TTC549 (cell line): ENCODE measurements around the gene RBM15.

ENCODE experiments used
- FAIRE-seq: peaks from 2 replicates; lab custom pipeline; 2012; peaks lifted over from hg19 to GRCh38; lab: Jason Lieb, UNC

RBM15 gene

DNA sequence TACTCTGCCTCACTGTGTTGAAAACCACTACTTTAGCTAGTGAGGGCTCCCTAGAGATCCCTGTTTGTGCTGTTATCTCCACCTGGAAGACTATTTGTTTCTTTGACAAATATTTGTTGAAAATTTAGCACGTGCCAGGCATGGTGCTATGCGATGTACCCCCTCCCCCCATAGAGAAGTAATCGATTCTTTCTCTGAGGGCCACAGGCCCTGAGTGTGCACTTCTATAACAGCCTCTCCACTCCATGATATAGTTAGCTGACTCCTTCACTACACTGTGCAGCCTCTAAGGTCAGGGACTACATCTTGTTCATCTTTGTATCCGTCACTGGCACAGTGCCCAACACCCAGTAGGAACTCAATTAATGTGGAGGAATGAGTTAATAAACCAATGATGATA is 17.3 kb upstream of the RBM15 start:
- FAIRE-seq: no peak

DNA sequence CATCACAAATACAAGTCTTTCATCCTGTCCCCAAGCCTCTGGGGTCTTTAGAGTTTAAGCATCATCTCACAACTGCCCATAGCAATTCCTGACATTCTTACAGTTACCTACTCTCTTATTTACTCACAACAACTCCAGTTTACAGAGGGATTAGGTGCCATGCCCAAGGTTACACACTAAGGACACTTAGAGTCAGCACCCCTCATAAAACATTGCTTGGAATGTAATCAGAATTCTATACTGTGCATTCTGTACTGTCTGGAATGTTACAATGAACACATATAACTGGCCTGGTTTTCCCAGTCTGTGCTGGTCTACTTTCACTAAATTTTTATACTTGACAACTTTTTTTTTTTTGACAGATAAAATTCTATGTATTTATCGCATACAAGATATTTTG is 14.5 kb upstream of the RBM15 start:
- no peak for FAIRE-seq

DNA sequence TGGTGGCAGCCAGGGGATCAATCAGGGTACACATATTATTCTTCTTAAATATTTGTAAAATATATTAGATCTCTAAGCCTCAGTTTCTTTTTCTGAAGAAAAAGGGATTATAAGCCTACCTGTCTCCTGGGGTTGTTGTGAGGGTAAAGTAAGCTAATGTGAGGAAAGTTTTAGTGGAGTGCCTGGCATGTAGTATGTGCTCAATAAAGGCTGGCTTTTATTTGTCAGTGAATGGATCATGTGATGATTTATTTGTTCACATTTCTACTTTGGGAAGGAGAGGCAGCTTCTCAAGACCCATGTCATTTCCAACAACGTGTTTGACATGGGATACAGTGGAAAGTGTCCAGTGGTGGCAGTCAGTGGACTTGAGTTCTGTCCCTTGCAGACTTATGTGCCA is 12.4 kb upstream of the RBM15 start:
- no peak for FAIRE-seq

DNA sequence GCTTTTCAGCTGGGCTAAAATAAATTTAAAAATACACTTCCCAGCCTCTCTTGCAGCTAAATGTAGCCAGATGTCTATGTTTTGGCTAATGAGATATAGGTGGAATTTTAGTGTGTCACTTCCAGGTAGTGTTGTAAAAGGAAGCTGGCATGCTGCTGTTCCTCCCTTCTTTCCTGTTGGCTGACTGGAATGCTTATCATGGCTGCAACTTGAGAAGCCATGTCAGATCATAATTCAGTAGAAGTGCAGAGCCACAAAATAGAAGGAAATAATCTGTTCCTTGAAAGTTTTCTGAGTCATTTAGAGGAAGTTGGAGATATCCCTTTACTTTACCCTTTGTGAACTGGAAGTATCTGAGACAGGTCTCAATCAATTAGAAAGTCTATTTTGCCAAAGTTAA is 10.9 kb upstream of the RBM15 start:
- no peak for FAIRE-seq

DNA sequence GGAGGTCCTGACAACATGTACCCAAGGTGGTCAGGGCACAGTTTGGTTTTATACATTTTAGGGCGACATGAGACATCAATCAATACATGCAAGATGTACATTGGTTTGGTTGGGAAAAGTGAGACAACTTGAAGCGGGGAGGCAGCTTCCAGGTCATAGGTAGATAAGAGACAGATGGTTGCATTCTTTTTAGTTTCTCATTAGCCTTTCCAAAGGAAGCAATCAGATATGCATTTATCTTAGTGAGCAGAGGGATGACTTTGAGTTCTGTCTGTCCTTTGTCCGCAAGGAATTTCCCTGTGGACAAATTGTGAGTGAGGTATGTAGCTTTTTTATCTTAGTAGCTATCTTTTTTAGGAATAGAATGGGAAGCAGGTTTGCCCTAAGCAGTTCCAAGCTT is 10.5 kb upstream of the RBM15 start:
- FAIRE-seq: no peak

DNA sequence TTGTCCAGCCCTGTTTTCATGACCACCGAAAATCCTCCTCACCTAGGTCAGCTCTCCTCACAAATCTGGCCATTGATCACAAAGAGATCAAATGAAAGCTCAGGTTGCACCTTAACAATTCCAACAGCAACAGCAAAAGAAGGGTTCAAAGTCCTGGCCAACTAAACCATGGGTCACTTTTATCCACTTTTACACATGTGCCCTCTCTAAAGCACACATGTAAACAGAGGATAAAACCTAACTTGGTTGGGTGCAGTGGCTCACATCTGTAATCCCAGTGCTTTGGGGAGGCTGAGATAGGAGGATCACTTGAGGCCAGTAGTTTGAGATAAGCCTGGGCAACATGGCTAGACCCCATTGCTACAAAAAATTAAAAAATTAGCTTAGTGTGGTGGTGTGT is 3.9 kb upstream of the RBM15 start:
- FAIRE-seq: no peak

DNA sequence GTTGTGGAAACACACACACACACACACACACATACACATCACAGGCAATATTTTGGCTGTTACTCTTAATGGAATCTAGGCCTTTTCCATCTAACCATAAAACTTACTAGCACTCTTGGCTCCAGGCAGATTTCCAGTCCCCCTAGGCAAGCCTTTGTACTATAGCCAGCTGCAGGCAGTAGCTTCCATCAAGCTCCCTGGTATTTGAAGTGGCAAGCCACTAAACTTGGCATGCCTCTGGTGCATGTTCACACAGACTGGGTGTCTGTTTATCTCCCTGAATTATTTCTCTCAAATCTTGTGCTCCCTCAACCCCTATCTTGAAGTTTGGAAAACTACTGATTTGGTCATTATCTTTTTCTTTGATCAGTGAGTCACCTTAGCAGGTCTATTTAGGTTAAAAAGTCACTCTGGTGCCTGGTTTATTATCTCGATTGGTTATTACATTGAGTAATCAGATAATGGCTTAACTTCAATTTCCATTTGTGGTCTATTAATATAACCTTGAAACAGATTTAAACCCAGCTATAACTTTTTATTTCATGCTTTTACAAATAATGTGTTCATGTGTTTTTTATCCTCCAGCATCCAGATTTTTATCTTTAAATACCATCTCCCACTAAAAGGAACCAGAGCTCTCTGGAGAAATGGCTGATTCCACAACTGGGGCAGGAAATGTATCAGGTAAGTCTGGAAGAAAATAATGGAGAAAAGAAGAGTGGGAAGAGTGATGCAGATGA is 2.7 kb upstream of the RBM15 start:
- FAIRE-seq: no peak

DNA sequence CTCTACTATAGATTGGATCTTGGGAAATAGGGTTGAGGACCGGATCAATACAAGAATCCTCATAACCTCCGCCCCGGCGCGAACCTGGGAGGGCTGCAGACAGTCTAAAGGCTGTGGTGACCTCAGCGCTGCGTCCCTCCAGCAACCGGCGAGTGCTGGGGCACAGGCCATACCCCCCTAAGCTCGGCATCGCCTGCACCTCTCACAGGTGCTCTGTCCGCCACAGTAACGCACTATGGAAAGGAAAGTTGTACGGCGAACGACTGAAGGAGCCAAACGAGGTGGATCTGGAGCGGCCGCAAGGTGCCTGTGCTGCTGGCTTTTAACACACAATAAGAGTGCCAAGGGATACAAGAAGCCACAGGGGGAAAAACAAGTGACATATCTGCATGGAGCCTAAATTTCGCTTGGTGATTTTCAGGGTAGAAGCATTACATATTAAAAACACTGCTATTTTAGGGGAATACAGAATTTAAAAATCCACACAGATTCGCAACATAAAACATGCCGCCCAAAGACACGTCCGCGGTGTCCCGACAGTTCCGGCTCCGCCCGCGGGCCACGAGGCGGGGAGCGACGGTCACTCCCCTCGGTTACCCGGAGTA is 1.4 kb upstream of the RBM15 start:
- FAIRE-seq: no peak

DNA sequence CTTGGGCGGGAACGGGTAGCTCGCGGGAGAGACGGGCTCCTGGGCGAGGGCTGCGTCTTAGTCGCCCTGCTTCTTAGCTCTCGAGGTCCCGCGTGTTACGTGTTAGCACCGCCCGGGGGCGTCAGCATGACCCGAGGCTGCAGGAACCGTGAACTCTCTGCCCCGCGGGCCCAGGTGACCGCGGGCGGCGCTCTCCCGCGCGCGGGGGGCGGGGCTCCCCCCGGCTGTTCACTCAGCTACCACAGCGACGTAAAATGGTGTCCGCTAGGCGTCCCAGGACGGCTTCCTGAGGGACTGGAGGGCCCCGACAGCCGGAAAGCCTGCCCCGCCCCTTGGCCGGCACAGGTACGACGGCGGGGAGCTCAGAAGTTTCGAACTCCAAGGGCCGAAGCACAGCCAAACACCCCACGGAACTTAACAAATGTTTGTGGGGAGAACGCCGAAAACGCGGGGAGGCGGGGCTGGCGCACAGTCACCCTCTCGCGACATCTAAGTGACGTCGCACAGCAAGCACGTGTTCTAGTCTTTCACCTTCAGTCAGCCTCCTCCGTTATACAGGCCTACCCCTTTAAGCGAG is 780 bp upstream of the RBM15 start:
- FAIRE-seq: no peak

DNA sequence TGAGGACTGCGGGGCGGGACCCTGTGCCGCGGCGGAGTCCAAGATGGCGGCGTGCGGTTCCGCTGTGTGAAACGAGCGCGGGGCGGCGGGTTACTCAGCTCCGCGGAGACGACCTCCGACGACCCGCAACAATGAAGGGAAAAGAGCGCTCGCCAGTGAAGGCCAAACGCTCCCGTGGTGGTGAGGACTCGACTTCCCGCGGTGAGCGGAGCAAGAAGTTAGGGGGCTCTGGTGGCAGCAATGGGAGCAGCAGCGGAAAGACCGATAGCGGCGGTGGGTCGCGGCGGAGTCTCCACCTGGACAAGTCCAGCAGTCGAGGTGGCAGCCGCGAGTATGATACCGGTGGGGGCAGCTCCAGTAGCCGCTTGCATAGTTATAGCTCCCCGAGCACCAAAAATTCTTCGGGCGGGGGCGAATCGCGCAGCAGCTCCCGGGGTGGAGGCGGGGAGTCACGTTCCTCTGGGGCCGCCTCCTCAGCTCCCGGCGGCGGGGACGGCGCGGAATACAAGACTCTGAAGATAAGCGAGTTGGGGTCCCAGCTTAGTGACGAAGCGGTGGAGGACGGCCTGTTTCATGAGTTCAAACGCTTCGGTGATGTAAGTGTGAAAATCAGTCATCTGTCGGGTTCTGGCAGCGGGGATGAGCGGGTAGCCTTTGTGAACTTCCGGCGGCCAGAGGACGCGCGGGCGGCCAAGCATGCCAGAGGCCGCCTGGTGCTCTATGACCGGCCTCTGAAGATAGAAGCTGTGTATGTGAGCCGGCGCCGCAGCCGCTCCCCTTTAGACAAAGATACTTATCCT is 430 bp downstream of the RBM15 start:
- FAIRE-seq: no peak

DNA sequence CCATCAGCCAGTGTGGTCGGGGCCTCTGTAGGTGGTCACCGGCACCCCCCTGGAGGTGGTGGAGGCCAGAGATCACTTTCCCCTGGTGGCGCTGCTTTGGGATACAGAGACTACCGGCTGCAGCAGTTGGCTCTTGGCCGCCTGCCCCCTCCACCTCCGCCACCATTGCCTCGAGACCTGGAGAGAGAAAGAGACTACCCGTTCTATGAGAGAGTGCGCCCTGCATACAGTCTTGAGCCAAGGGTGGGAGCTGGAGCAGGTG is 961 bp downstream of the RBM15 start:
- FAIRE-seq: no peak

DNA sequence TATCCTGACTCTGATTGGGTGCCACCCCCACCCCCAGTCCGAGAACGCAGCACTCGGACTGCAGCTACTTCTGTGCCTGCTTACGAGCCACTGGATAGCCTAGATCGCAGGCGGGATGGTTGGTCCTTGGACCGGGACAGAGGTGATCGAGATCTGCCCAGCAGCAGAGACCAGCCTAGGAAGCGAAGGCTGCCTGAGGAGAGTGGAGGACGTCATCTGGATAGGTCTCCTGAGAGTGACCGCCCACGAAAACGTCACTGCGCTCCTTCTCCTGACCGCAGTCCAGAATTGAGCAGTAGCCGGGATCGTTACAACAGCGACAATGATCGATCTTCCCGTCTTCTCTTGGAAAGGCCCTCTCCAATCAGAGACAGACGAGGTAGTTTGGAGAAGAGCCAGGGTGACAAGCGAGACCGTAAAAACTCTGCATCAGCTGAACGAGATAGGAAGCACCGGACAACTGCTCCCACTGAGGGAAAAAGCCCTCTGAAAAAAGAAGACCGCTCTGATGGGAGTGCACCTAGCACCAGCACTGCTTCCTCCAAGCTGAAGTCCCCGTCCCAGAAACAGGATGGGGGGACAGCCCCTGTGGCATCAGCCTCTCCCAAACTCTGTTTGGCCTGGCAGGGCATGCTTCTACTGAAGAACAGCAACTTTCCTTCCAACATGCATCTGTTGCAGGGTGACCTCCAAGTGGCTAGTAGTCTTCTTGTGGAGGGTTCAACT is 2.1 kb downstream of the RBM15 start:
- no peak for FAIRE-seq

DNA sequence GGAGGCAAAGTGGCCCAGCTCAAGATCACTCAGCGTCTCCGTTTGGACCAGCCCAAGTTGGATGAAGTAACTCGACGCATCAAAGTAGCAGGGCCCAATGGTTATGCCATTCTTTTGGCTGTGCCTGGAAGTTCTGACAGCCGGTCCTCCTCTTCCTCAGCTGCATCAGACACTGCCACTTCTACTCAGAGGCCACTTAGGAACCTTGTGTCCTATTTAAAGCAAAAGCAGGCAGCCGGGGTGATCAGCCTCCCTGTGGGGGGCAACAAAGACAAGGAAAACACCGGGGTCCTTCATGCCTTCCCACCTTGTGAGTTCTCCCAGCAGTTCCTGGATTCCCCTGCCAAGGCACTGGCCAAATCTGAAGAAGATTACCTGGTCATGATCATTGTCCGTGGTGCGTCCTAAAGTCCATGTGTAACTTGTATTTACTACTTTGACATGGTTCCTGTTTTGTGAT is 2.7 kb downstream of the RBM15 start:
- FAIRE-seq: no peak

DNA sequence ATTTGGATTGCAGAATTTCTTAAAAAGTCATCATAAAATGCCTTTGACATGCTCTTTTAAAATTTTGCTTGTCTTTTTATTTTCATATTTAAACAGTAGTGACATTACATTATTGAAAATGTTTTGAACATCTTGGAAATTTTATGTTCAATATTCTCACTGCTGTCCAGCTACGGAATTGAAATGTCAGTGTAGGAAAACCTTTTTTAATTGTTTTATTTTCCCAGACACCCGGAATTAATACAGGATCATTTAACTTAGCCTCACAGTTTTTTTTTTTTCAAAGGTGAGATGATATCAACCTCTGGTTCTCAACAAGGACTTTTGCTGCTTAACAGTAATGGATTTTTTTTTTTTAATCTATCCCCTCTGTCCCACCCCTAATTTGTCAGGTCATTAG is 4.1 kb downstream of the RBM15 start:
- no peak for FAIRE-seq

DNA sequence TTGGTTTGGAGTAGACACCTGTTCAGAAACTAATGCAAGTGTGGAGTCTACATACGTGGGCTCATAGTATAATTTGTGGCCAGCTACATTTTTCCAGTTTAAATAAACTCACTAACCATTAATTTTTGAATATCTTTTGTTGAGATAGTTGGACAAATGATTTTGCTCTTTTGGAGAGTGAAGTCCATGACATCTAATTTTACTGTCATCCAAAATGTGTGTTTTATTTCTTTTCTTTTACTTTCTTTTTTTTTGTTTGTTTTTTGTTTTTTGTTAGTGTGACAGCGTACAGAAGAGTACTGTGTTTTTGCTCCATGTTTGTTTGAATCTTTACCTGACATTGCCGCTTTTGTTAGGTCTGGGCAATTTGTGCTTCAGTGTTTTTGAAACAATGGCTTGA is 5.0 kb downstream of the RBM15 start:
- FAIRE-seq: no peak

DNA sequence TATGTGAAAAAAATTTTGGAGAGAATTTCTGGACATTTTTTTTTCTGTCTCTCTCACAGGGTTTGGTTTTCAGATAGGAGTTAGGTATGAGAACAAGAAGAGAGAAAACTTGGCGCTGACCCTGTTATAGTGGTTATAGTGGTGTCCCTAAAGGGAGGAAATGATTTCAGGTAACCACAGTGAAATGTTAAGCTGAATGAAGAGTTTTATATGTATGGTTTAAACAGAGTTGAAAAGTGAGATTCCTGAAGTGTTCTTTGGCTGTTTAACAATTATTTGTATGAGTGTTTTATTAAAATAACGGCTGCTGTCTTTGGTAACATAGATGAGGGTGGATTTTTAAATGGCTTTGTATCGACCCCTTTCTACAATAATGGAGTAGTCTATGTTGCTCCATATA is 6.3 kb downstream of the RBM15 start:
- no peak for FAIRE-seq

DNA sequence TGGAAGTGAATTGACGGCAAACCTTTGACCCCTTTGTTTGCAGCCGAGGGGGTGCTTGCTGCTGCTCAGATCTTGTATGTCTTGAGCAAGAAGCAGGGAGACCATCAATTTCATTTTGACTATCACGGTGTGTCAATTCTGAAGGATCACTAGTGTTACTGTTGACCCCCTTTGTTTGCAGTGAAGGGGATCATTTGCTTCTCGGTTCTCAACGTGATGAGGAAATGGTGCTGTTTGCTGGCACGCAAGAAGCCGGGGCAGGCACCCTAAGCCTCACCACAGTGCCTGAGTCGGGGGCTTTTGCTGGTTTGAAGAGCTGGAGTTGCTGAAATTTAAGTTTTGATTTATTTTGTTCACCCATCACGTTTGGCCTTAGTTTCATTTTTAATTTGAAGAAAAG is 7.5 kb downstream of the RBM15 start:
- FAIRE-seq: no peak

DNA sequence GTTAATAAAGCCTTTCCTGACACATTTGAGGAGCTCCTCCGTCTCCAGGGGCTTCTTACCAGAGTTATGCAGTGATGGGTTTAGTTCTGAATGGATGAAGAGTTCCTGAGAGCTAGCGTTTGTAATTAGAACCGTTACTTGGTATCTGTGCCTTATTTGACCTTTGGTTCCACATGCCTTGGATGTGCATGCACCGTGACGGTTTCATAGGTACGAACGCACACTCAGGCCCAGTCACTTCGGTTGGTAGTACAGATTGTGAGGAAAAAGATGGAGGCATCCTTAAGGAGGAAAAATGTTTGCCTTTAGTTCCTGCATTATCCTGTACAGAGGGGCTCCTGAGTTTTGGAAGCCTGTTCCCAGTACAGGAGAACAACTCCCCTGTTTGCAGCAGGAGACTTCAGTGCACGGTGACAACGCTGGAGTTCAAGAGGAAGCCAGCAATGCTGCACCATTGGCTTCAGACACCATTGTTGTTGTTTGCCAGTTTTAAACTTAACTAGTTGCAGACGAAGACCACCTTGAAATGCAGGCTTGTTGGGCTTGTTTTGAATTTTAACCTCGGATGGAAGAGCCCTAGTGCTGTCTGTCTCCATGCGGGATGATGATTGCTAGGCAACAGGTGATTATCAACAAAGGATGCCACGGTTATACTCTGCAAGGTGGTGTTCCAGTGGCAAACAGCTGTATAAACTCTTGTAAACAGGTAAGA is 8.2 kb downstream of the RBM15 start:
- no peak for FAIRE-seq

DNA sequence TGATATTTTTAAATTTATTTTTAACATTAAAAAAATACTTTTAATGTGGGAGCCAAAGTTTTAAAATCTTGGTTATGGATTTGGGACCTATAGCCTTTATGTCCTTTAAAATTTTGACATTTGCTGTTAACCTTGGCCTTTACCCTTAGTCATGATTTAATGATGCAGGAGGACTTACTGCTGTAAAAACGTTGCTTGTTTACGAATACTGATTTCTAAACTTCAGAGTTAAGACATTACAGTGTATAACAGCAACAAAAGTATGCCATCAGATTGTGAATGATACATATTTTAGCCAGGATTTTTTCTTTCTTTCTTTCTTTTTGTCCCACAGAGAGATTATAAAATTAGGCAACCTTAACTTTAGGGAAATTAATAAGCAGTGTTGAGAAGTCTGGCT is 8.9 kb downstream of the RBM15 start:
- FAIRE-seq: no peak

DNA sequence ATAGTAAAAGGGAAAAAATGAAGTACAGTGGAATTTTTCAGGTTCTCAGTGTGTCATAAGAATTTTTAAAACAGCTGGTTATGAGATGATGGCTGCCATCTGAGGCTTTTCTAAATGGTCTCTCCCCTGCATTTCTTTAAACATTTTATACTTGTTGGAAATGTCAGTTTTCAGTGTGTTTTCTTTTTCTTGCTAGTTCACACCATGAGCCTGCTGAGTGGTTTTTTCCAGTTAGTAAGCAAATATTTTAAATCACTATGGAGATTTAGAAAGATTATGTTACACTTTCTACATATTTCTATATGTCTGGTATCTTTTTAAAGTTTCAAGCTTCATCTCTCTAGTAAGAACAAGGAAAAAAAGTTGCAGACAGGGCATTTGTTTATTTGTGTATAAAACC is 9.6 kb downstream of the RBM15 start:
- no peak for FAIRE-seq

DNA sequence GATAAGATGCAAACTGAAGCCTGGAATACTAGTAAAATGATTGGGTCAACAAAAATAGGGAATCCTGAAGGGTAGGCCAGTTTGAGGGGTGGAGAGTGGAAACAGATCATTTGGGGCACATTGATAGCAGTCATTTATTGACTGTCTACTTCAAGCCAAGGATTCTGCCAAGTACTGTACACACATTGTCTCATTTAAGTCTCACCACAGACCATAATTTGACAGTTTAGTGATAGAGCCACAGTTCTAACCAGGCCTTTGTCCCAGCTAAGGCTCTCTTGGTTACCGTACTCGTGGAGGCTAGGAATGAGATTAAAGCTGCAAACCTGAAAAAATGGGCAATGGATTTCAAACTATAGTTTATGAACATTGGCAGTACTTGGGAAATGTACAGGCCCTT is 11.2 kb downstream of the RBM15 start:
- no peak for FAIRE-seq

DNA sequence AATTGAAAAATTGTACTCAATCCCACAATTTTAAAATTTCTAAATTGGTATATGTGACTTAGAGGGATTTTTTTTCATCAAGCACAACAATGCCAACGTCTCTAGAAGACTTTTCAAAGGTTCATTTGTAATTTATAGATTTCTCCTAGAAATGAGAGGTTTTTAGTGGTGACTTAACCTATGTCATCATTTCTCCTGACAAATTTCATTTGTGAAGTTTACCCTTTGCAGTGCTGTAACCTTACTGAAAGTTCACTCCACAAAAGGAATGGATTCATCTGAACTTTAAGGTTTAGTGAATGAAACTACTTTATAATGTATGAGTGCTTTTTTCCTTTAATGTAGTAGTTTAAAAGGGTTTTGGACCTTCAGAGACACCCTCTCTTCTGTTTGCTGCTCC is 16.1 kb downstream of the RBM15 start:
- FAIRE-seq: no peak
